HepG2 (cell line): Measurements from ENCODE around the gene RNF149. TPM values are rescaled to one million over a fixed set of nuclear protein-coding genes. Genes with fewer than 3 reads are reported as not detected.
A peak's percentile ranks its signal among the peaks of the same experiment; 100 is the strongest.

Experiments used
- ARHGAP35 ChIP-seq: sonication (generic); formaldehyde crosslinking; IDR thresholded peaks from 2 replicates; pipeline ENCODE4 v1.9.0; 2022; ENCODE audit warnings: mild to moderate bottlenecking, inconsistent platforms, moderate library complexity, missing genetic modification reagents, borderline replicate concordance
- CCDC6 ChIP-seq: sonication (generic); formaldehyde crosslinking; IDR thresholded peaks from 2 replicates; pipeline ENCODE4 v1.8.1; 2022; ENCODE audit warnings: mild to moderate bottlenecking, missing genetic modification reagents, moderate library complexity
- CERS6 ChIP-seq: sonication (generic); formaldehyde crosslinking; IDR thresholded peaks from 2 replicates; pipeline ENCODE4 v1.5.0; 2020; ENCODE audit warnings: missing genetic modification reagents
- CHD4 ChIP-seq: fragments of 200-600 bp; sonication (generic); IDR thresholded peaks from 2 replicates; pipeline ENCODE4 v1.7.0; 2017; ENCODE audit warnings: mild to moderate bottlenecking, low read length, borderline replicate concordance
- HNF4G ChIP-seq, 2 experiments: sonication (generic) in 1 of 2; formaldehyde crosslinking in 1 of 2; IDR thresholded peaks; 2 replicates each; pipeline versions ENCODE4 v1.4.0 to v1.6.1; 2011 to 2020; ENCODE audit warnings: borderline replicate concordance in 2 of 2, low read depth in 2 of 2, mild to moderate bottlenecking in 2 of 2, low read length in 1 of 2, missing genetic modification reagents in 1 of 2, moderate library complexity in 1 of 2
- NFAT5 ChIP-seq: sonication (generic); formaldehyde crosslinking; IDR thresholded peaks from 2 replicates; pipeline ENCODE4 v1.4.0; 2020; ENCODE audit warnings: missing genetic modification reagents
- RCOR2 ChIP-seq: IDR thresholded peaks from 2 replicates; pipeline ENCODE4 v1.6.1; 2016; ENCODE audit warnings: missing biosample characterization, missing genetic modification reagents
- TBX2 ChIP-seq: sonication (generic); formaldehyde crosslinking; IDR thresholded peaks from 2 replicates; pipeline ENCODE4 v1.5.0; 2020; ENCODE audit warnings: missing genetic modification reagents, mild to moderate bottlenecking, borderline replicate concordance
- ZBTB10 ChIP-seq: sonication (generic); formaldehyde crosslinking; IDR thresholded peaks from 2 replicates; pipeline ENCODE4 v1.4.0; 2020; ENCODE audit warnings: missing genetic modification reagents, borderline replicate concordance
- ZNF558 ChIP-seq: sonication (generic); formaldehyde crosslinking; IDR thresholded peaks from 2 replicates; pipeline ENCODE4 v1.9.0; 2022; ENCODE audit warnings: mild to moderate bottlenecking, missing genetic modification reagents, borderline replicate concordance
- ZNF704 ChIP-seq: sonication (generic); formaldehyde crosslinking; IDR thresholded peaks from 2 replicates; pipeline ENCODE4 v1.8.1; 2023; ENCODE audit warnings: mild to moderate bottlenecking, inconsistent platforms, moderate library complexity, missing genetic modification reagents, borderline replicate concordance
- ZNF720 ChIP-seq: sonication (generic); formaldehyde crosslinking; IDR thresholded peaks from 2 replicates; pipeline ENCODE4 v1.4.0; 2020; ENCODE audit warnings: missing genetic modification reagents
- polyA plus RNA-seq, 8 experiments: library from polyadenylated mRNA; depleted of rRNA in 3 of 8; stranded (reverse) in 7 of 8; unstranded in 1 of 8; fragments of >200 nt; fragmentation: Illumina TruSeq in 4 of 8; extraction: Trizol in 4 of 8; gene quantifications; 2 replicates each; pipeline versions ENCODE4 v1.2.1 to v1.2.3, GENCODE V29; 2011 to 2016; ENCODE audit warnings: low read depth in 4 of 8, missing spikeins in 1 of 8, mixed read lengths in 1 of 8; ENCODE audit not compliant: insufficient read depth in 1 of 8
- total RNA-seq, 5 experiments: library from RNA; depleted of rRNA; stranded (reverse); fragments of >200 nt; fragmentation: Illumina TruSeq; extraction: Trizol; gene quantifications; 2 replicates each; pipeline ENCODE4 v1.2.3, GENCODE V29; 2016; ENCODE audit warnings: low read depth in 1 of 5

RNF149 gene
- total and polyA plus RNA-seq, 2 of the 13 experiments (the other 11 are each of a cell fraction or from before 2014, with no cell fraction given) = 87.6 to 109 TPM

- TF ChIP-seq NFAT5 (CRISPR knock-in tag) = peak; percentile 88
- TF ChIP-seq ZNF704 = peak; percentile 91; the same call in 1 of the 2 replicates
- TF ChIP-seq HNF4G (IDR thresholded peaks at IDR 0.05; ENCODE audit: borderline replicate concordance, low read depth, low read length) = peak; percentile 86
- TF ChIP-seq HNF4G (CRISPR knock-in tag; IDR thresholded peaks at IDR 0.05; ENCODE audit: borderline replicate concordance, low read depth) = peak; percentile 94
- peak; percentile 90 for TF ChIP-seq RCOR2
- no peak; the same call in 1 of the 2 replicates for TF ChIP-seq ZNF558 (CRISPR knock-in tag)
- no peak for TF ChIP-seq CHD4
- 0 out of 2 replicates have a peak, but pooled peaks have one; percentile 53 for TF ChIP-seq CERS6 (CRISPR knock-in tag)
- peak; percentile 78 for TF ChIP-seq ARHGAP35
- TF ChIP-seq TBX2 (CRISPR knock-in tag) = peak; percentile 96
- TF ChIP-seq CCDC6 (CRISPR knock-in tag) = peak; percentile 74
- no peak; the same call in 1 of the 2 replicates for TF ChIP-seq ZNF720 (CRISPR knock-in tag)
- peak; percentile 100 for TF ChIP-seq ZBTB10
Measured at GRCh38 chr2:101308432-101309210, at the start of gene RNF149 (continued).
